A549 (cell line): ENCODE results near the gene ACTMAP. TPM values are rescaled to one million over a fixed set of nuclear protein-coding genes. Genes with fewer than 3 reads are reported as not detected.

Source experiments
- ATAC-seq, 2 experiments: fragments of 200-7000 bp in 1 of 2; fragments of >200 bp in 1 of 2; cut with Nextera tagmentation in 1 of 2; cut with Tn5 transposase in 1 of 2; 3 replicates each; pipeline versions ENCODE4 v1.8.0 to v1.9.1; 2018 to 2020; ENCODE audit warnings: mild to moderate bottlenecking in 1 of 2, moderate library complexity in 1 of 2
- CTCF ChIA-PET: fragments of 300-600 bp; sonication (Branson Sonifier 250); formaldehyde crosslinking; extraction: SDS; loops from one replicate; lab custom pipeline; 2021; ENCODE audit warnings: antibody characterized with exemption, inconsistent platforms; lab: Yijun Ruan, JAX
- POLR2A ChIA-PET: fragments of 350-600 bp; formaldehyde crosslinking; extraction: SDS; loops from one replicate; lab custom pipeline; 2021; ENCODE audit warnings: antibody characterized with exemption, inconsistent platforms; lab: Yijun Ruan, JAX
- DNase-seq, 2 experiments: peaks; one replicate each; pipeline versions ENCODE4 v3.0.0 to v3.0.0-alpha.2; 2011 to 2016; ENCODE audit warnings: low read depth in 1 of 2, low spot score in 1 of 2
- FAIRE-seq: peaks from 2 replicates; lab custom pipeline; 2011; peaks lifted over from hg19 to GRCh38; lab: Jason Lieb, UNC
- H3K27ac ChIP-seq, 2 experiments: fragments of >200 bp; sonication (Bioruptor Twin); formaldehyde crosslinking; 3 replicates each; pipeline ENCODE4 v1.5.1; 2016 to 2017
- H3K4me1 ChIP-seq: fragments of >200 bp; sonication (Bioruptor Twin); formaldehyde crosslinking; 3 replicates; pipeline ENCODE4 v1.6.1; 2016
- H3K4me2 ChIP-seq: fragments of >200 bp; sonication (Bioruptor Twin); formaldehyde crosslinking; 3 replicates; pipeline ENCODE4 v1.6.1; 2016
- H3K4me3 ChIP-seq: fragments of >200 bp; sonication (Bioruptor Twin); formaldehyde crosslinking; 3 replicates; pipeline ENCODE4 v1.5.1; 2016
- H3K9me3 ChIP-seq: fragments of >200 bp; sonication (Bioruptor Twin); formaldehyde crosslinking; 3 replicates; pipeline ENCODE4 v1.6.1; 2016
- BCL3 ChIP-seq: fragments of >200 bp; sonication (Bioruptor Twin); formaldehyde crosslinking; IDR thresholded peaks from 3 replicates; pipeline ENCODE4 v1.6.1; 2016
- CBX8 ChIP-seq: fragments of 200-600 bp; sonication (generic); IDR thresholded peaks from 2 replicates; pipeline ENCODE4 v1.6.1; 2016
- CEBPB ChIP-seq, 2 experiments: fragments of >200 bp in 1 of 2; sonication (Bioruptor Twin) in 1 of 2; formaldehyde crosslinking in 1 of 2; IDR thresholded peaks; 2 replicates each; pipeline ENCODE4 v1.6.1; 2012 to 2016
- CHD2 ChIP-seq: fragments of 150-350 bp; IDR thresholded peaks from 2 replicates; pipeline ENCODE4 v1.6.1; 2014; ENCODE audit warnings: low read length; ENCODE audit not compliant: partially characterized antibody
- CHD4 ChIP-seq: fragments of 200-600 bp; sonication (generic); IDR thresholded peaks from 2 replicates; pipeline ENCODE4 v1.6.1; 2016; ENCODE audit warnings: antibody characterized with exemption, mild to moderate bottlenecking, borderline replicate concordance
- CTCF ChIP-seq: fragments of >200 bp; sonication (Bioruptor Twin); formaldehyde crosslinking; IDR thresholded peaks from 3 replicates; pipeline ENCODE4 v1.5.1; 2016
- EHF ChIP-seq: fragments of 250-450 bp; sonication (Bioruptor Pico); IDR thresholded peaks from 2 replicates; pipeline ENCODE4 v1.5.0; 2020; ENCODE audit warnings: mild to moderate bottlenecking
- ELK1 ChIP-seq: fragments of 150-350 bp; IDR thresholded peaks from 2 replicates; pipeline ENCODE4 v1.6.1; 2014; ENCODE audit warnings: low read depth, mild to moderate bottlenecking, low read length
- EP300 ChIP-seq, 2 experiments: fragments of >200 bp; sonication (Bioruptor Twin); formaldehyde crosslinking; IDR thresholded peaks; 2 replicates in 1 of 2; 3 replicates in 1 of 2; pipeline ENCODE4 v1.6.1; 2016 to 2017
- FOSL2 ChIP-seq, 2 experiments: fragments of 450-650 bp in 1 of 2; fragments of >200 bp in 1 of 2; sonication (Bioruptor Twin) in 1 of 2; formaldehyde crosslinking; IDR thresholded peaks; 2 replicates each; pipeline versions ENCODE4 v1.5.0 to v1.6.1; 2016 to 2020; ENCODE audit warnings: mild to moderate bottlenecking in 1 of 2, moderate library complexity in 1 of 2
- FOXS1 ChIP-seq: fragments of 250-450 bp; sonication (Bioruptor Pico); IDR thresholded peaks from 2 replicates; pipeline ENCODE4 v1.5.0; 2020; ENCODE audit warnings: mild to moderate bottlenecking, moderate library complexity
- GATA3 ChIP-seq: IDR thresholded peaks from 2 replicates; pipeline ENCODE4 v1.6.1; 2012; ENCODE audit warnings: borderline replicate concordance
- HDAC2 ChIP-seq: fragments of 200-600 bp; sonication (generic); IDR thresholded peaks from 2 replicates; pipeline ENCODE4 v1.6.1; 2016
- HES2 ChIP-seq: fragments of >200 bp; sonication (Bioruptor Twin); formaldehyde crosslinking; IDR thresholded peaks from 2 replicates; pipeline ENCODE4 v1.6.1; 2016
- HEYL ChIP-seq: fragments of 250-450 bp; sonication (Bioruptor Pico); IDR thresholded peaks from 2 replicates; pipeline ENCODE4 v1.8.0; 2021; ENCODE audit warnings: mild to moderate bottlenecking, moderate library complexity
- HOXB13 ChIP-seq: fragments of 250-450 bp; sonication (Bioruptor Pico); IDR thresholded peaks from 2 replicates; pipeline ENCODE4 v1.5.0; 2020; ENCODE audit warnings: low read depth, mild to moderate bottlenecking, moderate library complexity
- JUN ChIP-seq, 2 experiments: fragments of >200 bp; sonication (Bioruptor Twin); formaldehyde crosslinking; IDR thresholded peaks; 2 replicates in 1 of 2; 3 replicates in 1 of 2; pipeline ENCODE4 v1.6.1; 2016 to 2017
- JUNB ChIP-seq: fragments of >200 bp; sonication (Bioruptor Twin); formaldehyde crosslinking; IDR thresholded peaks from 2 replicates; pipeline ENCODE4 v1.6.1; 2016
- KDM5A ChIP-seq: fragments of 200-600 bp; sonication (generic); IDR thresholded peaks from 2 replicates; pipeline ENCODE4 v1.6.1; 2016; ENCODE audit warnings: antibody characterized with exemption, mild to moderate bottlenecking
- MAFK ChIP-seq: fragments of 450-650 bp; IDR thresholded peaks from 2 replicates; pipeline ENCODE4 v1.6.1; 2014; ENCODE audit not compliant: partially characterized antibody
- MAX ChIP-seq: IDR thresholded peaks from 2 replicates; pipeline ENCODE4 v1.6.1; 2012
- MAZ ChIP-seq: fragments of 150-350 bp; IDR thresholded peaks from 2 replicates; pipeline ENCODE4 v1.6.1; 2014; ENCODE audit warnings: antibody characterized with exemption, low read depth, low read length, borderline replicate concordance
- MYC ChIP-seq: IDR thresholded peaks from 2 replicates; pipeline ENCODE4 v1.6.1; 2012; ENCODE audit warnings: mild to moderate bottlenecking, inconsistent platforms, low read length, improper control_type of control experiment, borderline replicate concordance
- NPAS2 ChIP-seq: fragments of 250-450 bp; sonication (Bioruptor Pico); IDR thresholded peaks from 2 replicates; pipeline ENCODE4 v1.8.0; 2022; ENCODE audit warnings: mild to moderate bottlenecking, moderate library complexity, borderline replicate concordance
- NR3C1 ChIP-seq: fragments of >200 bp; sonication (Bioruptor Twin); formaldehyde crosslinking; IDR thresholded peaks from 3 replicates; pipeline ENCODE4 v1.6.1; 2017
- POLR2AphosphoS2 ChIP-seq: conservative IDR thresholded peaks from 2 replicates; pipeline ENCODE4 v1.6.1; 2012; ENCODE audit warnings: low read length, improper control_type of control experiment, inconsistent platforms
- RAD21 ChIP-seq, 2 experiments: fragments of >200 bp in 1 of 2; sonication (Bioruptor Twin) in 1 of 2; formaldehyde crosslinking in 1 of 2; IDR thresholded peaks in 1 of 2; conservative IDR thresholded peaks in 1 of 2; 2 replicates in 1 of 2; 3 replicates in 1 of 2; pipeline ENCODE4 v1.6.1; 2012 to 2018; ENCODE audit warnings: inconsistent platforms in 1 of 2
- RCOR1 ChIP-seq: fragments of 150-350 bp; IDR thresholded peaks from 2 replicates; pipeline ENCODE4 v1.6.1; 2014; ENCODE audit warnings: antibody characterized with exemption, low read length, low read depth
- RFX5 ChIP-seq: fragments of 450-650 bp; IDR thresholded peaks from 2 replicates; pipeline ENCODE4 v1.7.1; 2014; ENCODE audit warnings: antibody characterized with exemption, mild to moderate bottlenecking, moderate library complexity
- SMC3 ChIP-seq: fragments of >200 bp; sonication (Bioruptor Twin); formaldehyde crosslinking; IDR thresholded peaks from 3 replicates; pipeline ENCODE4 v1.6.1; 2018; ENCODE audit warnings: inconsistent platforms
- TFCP2L1 ChIP-seq: fragments of 250-450 bp; sonication (Bioruptor Pico); IDR thresholded peaks from 2 replicates; pipeline ENCODE4 v1.5.0; 2021; ENCODE audit warnings: mild to moderate bottlenecking
- TP53 ChIP-seq: fragments of 250-450 bp; sonication (Bioruptor Pico); IDR thresholded peaks from 2 replicates; pipeline ENCODE4 v1.5.0; 2021; ENCODE audit warnings: mild to moderate bottlenecking, moderate library complexity
- ZC3H11A ChIP-seq: fragments of 450-650 bp; IDR thresholded peaks from 2 replicates; pipeline ENCODE4 v1.6.1; 2014; ENCODE audit warnings: antibody characterized with exemption, mild to moderate bottlenecking
- ZNF302 ChIP-seq: fragments of 250-450 bp; sonication (Bioruptor Pico); IDR thresholded peaks from 2 replicates; pipeline ENCODE4 v1.9.0; 2021; ENCODE audit warnings: inconsistent platforms, mild to moderate bottlenecking, moderate library complexity
- WGBS: methylation state at CpG from one replicate; pipeline ENCODE4 v1.1.6; 2017; ENCODE audit errors: missing lambda C conversion rate; 5-methylcytosine and 5-hydroxymethylcytosine counted together
- polyA plus RNA-seq, 4 experiments: library from polyadenylated mRNA; depleted of rRNA in 3 of 4; stranded (reverse); fragments of >200 nt; fragmentation: RNase III in 1 of 4; extraction: RNeasy Plus Mini Kit Qiagen cat#74134 plus additional on column Dnase treatment in 1 of 4; gene quantifications; 2 replicates in 3 of 4; 3 replicates in 1 of 4; pipeline ENCODE4 v1.2.3, GENCODE V29; 2011 to 2017
- TF ChIP-seq, protein P1 (sequence below): IDR thresholded peaks from 2 replicates; pipeline ENCODE4 v1.6.1; 2012

The ACTMAP gene
- polyA plus RNA-seq, 2 of the 4 experiments (the other 2 are of a cell fraction) = 7.8 to 14.8 TPM

- TF ChIP-seq RAD21 (conservative IDR thresholded peaks at IDR 0.05 in 1 of 2, IDR thresholded peaks at IDR 0.05 in 1 of 2) = no peak
- TF ChIP-seq, all 56 proteins: peak for 0
Observed at GRCh38 chr19:40777645-40777936, 27.3 kb upstream of the ACTMAP start (continued).

DNA sequence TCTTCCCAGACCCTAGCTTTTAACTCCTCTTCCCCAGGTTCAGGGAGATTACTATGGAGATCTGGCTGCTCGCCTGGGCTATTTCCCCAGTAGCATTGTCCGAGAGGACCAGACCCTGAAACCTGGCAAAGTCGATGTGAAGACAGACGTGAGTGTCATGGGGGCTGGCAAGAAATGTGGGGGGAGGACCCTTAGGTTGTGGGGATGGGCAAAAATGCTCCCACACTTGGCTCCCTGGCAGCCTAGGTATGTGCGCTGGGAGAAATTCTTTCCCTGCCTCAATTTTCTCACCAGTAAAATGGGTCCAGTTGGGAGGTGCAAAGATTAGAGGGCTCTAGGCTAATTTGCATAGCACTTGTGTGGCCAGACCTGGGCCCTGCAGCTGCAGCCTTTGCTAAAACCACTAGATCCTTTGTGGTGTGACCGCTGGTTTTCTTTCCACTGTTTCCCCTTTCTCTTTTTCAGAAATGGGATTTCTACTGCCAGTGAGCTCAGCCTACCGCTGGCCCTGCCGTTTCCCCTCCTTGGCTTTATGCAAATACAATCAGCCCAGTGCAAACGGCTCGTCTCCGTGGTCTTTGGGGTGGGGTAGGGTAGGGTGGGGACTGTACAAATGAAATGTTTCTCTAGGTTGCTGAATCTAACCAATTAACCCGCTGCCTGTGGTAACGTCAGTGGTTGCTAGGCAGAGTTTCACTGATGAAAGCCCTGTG is 26.8 kb upstream of the ACTMAP start:
- H3K4me3 ChIP-seq = peak overlapping the region; percentile 52
- 23% methylated on average over 13 of the region's 13 CpGs for WGBS
- peak overlapping the region; percentile 82 to 87 for H3K27ac ChIP-seq
- ChIA-PET POLR2A (interaction anchor here (0.5 to 3.1 kb wide), 37 partner anchors 8 to 807 kb away, joined by 3 to 94 read pairs (median 6); partner anchors contain the start of genes ACTMAP, B9D2, BLVRB and COQ8B), CTCF (interaction anchor here (0.6 to 6.5 kb wide), 11 partner anchors 10 to 143 kb away, joined by 3 to 65 read pairs (median 5); partner anchors contain the start of gene EGLN2)
- FAIRE-seq = peak; percentile 91
- peak; percentile 73 to 85 for ATAC-seq
- peaks cover 14% of the 10 kb centered on the region for H3K4me1 ChIP-seq
- H3K9me3 ChIP-seq = no peaks in the 10 kb centered on the region
- H3K4me2 ChIP-seq = peak overlapping the region; percentile 75
- DNase-seq = peak; percentile 97 to 99
- no peak for TF ChIP-seq POLR2AphosphoS2
- TF ChIP-seq RCOR1 = no peak
- TF ChIP-seq RFX5 = peak; percentile 100
- peak; percentile 42; the same call in 1 of the 2 replicates for TF ChIP-seq TP53
- TF ChIP-seq ZC3H11A = no peak
- no peak for TF ChIP-seq ELK1
- no peak for TF ChIP-seq NR3C1
- 0 out of 2 replicates have a peak, but pooled peaks have one; percentile 47 for TF ChIP-seq HDAC2
- TF ChIP-seq, protein P1, sequence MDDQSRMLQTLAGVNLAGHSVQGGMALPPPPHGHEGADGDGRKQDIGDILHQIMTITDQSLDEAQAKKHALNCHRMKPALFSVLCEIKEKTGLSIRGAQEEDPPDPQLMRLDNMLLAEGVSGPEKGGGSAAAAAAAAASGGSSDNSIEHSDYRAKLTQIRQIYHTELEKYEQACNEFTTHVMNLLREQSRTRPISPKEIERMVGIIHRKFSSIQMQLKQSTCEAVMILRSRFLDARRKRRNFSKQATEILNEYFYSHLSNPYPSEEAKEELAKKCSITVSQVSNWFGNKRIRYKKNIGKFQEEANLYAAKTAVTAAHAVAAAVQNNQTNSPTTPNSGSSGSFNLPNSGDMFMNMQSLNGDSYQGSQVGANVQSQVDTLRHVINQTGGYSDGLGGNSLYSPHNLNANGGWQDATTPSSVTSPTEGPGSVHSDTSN = no peak
- no peak for TF ChIP-seq HES2
- no peak for TF ChIP-seq NPAS2
- no peak for TF ChIP-seq GATA3
- no peak for TF ChIP-seq KDM5A
- TF ChIP-seq JUNB = no peak
- no peak for TF ChIP-seq EHF
- peak in 1 of 2 experiments; percentile 8; a peak in 1 of 5 replicates for TF ChIP-seq JUN (IDR thresholded peaks at IDR 0.05)
- TF ChIP-seq CEBPB (IDR thresholded peaks at IDR 0.05) = no peak
- TF ChIP-seq CHD2 = no peak
- TF ChIP-seq HEYL = no peak
- TF ChIP-seq EP300 (IDR thresholded peaks at IDR 0.05) = no peak
- no peak for TF ChIP-seq MAZ
- TF ChIP-seq MAX = 0 out of 2 replicates have a peak, but pooled peaks have one; percentile 18
- TF ChIP-seq CHD4 = peak; percentile 84; the same call in 1 of the 2 replicates
- TF ChIP-seq RAD21 (conservative IDR thresholded peaks at IDR 0.05 in 1 of 2, IDR thresholded peaks at IDR 0.05 in 1 of 2) = no peak
- no peak for TF ChIP-seq TFCP2L1 (CRISPR knock-in tag)
- TF ChIP-seq MAFK = no peak
- no peak for TF ChIP-seq FOSL2 (IDR thresholded peaks at IDR 0.05)
- TF ChIP-seq FOSL2 (CRISPR knock-in tag; IDR thresholded peaks at IDR 0.05) = no peak
- no peak for TF ChIP-seq SMC3
- no peak for TF ChIP-seq MYC
- TF ChIP-seq HOXB13 (CRISPR knock-in tag) = no peak
- no peak for TF ChIP-seq CTCF
- TF ChIP-seq ZNF302 (CRISPR knock-in tag) = no peak
- no peak for TF ChIP-seq BCL3
- no peak for TF ChIP-seq FOXS1 (CRISPR knock-in tag)
- TF ChIP-seq CBX8 = no peak
